Ectodermal cell (in vitro differentiated cells): ENCODE results near the gene VIPR2.

Source experiments
- H3K27ac ChIP-seq: 2 replicates; pipeline ENCODE4 v1.7.0; 2013; ENCODE audit warnings: mild to moderate bottlenecking, low read depth, low read length; ENCODE audit not compliant: insufficient read depth, poor library complexity, severe bottlenecking
- H3K27me3 ChIP-seq: 2 replicates; pipeline ENCODE4 v1.7.0; 2013; ENCODE audit warnings: mild to moderate bottlenecking, low read length; ENCODE audit not compliant: insufficient read depth, control insufficient read depth, poor library complexity, severe bottlenecking
- H3K36me3 ChIP-seq: one replicate; pipeline ENCODE4 v1.7.0; 2013; ENCODE audit warnings: low read length; ENCODE audit not compliant: control insufficient read depth, insufficient read depth
- H3K4me1 ChIP-seq: one replicate; pipeline ENCODE4 v1.7.0; 2013; ENCODE audit warnings: low read length; ENCODE audit not compliant: control insufficient read depth, insufficient read depth
- H3K4me3 ChIP-seq: 2 replicates; pipeline ENCODE4 v1.7.0; 2013; ENCODE audit warnings: low read depth, low read length, control low read depth; ENCODE audit not compliant: insufficient read depth
- H3K9me3 ChIP-seq: 2 replicates; pipeline ENCODE4 v1.7.0; 2013; ENCODE audit warnings: mild to moderate bottlenecking, low read length, moderate library complexity; ENCODE audit not compliant: control insufficient read depth
- WGBS, 2 experiments: methylation state at CpG; one replicate each; pipeline ENCODE4 v1.1.7; 2013; ENCODE audit warnings: missing lambda C conversion rate in 2 of 2; 5-methylcytosine and 5-hydroxymethylcytosine counted together

The VIPR2 gene

GRCh38 chr7:159019111-159019510 lies 125.6 kb downstream of the VIPR2 start:
- H3K4me3 ChIP-seq: no peak overlapping the region
- H3K9me3 ChIP-seq: no peaks in the 10 kb centered on the region
- H3K4me1 ChIP-seq: no peaks in the 10 kb centered on the region
- H3K27ac ChIP-seq: no peak overlapping the region
- no peaks in the 10 kb centered on the region for H3K36me3 ChIP-seq
- 89 to 91% methylated on average over 5 of the region's 5 CpGs for WGBS, 2 experiments
- no peaks in the 10 kb centered on the region for H3K27me3 ChIP-seq

GRCh38 chr7:159017741-159018140 lies 126.9 kb downstream of the VIPR2 start:
- Histone ChIP-seq H3K9me3 (no peaks in the 10 kb centered on the region), H3K27me3 (no peaks in the 10 kb centered on the region), H3K36me3 (no peaks in the 10 kb centered on the region), H3K27ac (no peak overlapping the region), H3K4me1 (no peaks in the 10 kb centered on the region), H3K4me3 (no peak overlapping the region)
- 83 to 93% methylated on average over 2 of the region's 3 CpGs for WGBS, 2 experiments

- Histone ChIP-seq H3K27ac (no peak overlapping the region), H3K9me3 (no peaks in the 10 kb centered on the region), H3K27me3 (no peaks in the 10 kb centered on the region), H3K4me3 (no peak overlapping the region), H3K4me1 (no peaks in the 10 kb centered on the region), H3K36me3 (no peaks in the 10 kb centered on the region)
- WGBS, 2 experiments: 93% methylated on average over 10 of the region's 10 CpGs
Measured at GRCh38 chr7:159017210-159017609, 127.5 kb downstream of the VIPR2 start.

GRCh38 chr7:159016591-159016990 lies 128.1 kb downstream of the VIPR2 start:
- Histone ChIP-seq H3K4me1 (peaks cover under 1% of the 10 kb centered on the region), H3K27me3 (no peaks in the 10 kb centered on the region), H3K36me3 (no peaks in the 10 kb centered on the region), H3K4me3 (no peak overlapping the region), H3K27ac (no peak overlapping the region), H3K9me3 (no peaks in the 10 kb centered on the region)
- 92% methylated on average over 19 of the region's 19 CpGs for WGBS, 2 experiments

- Histone ChIP-seq H3K27ac (no peak overlapping the region), H3K4me1 (peaks cover 7% of the 10 kb centered on the region), H3K36me3 (no peaks in the 10 kb centered on the region), H3K9me3 (no peaks in the 10 kb centered on the region), H3K4me3 (no peak overlapping the region), H3K27me3 (no peaks in the 10 kb centered on the region)
- WGBS, 2 experiments: 57 to 65% methylated on average over 24 of the region's 24 CpGs
Measured at GRCh38 chr7:159015454-159016410, 128.9 kb downstream of the VIPR2 start.

- WGBS, 2 experiments: 77 to 84% methylated on average over 6 of the region's 6 CpGs
Measured at GRCh38 chr7:159015081-159015453, 129.6 kb downstream of the VIPR2 start.

GRCh38 chr7:159014297-159015062 lies 130.2 kb downstream of the VIPR2 start:
- Histone ChIP-seq H3K4me1 (peaks cover 7% of the 10 kb centered on the region), H3K9me3 (no peaks in the 10 kb centered on the region), H3K27me3 (no peaks in the 10 kb centered on the region), H3K36me3 (no peaks in the 10 kb centered on the region), H3K4me3 (no peak overlapping the region), H3K27ac (no peak overlapping the region)
- WGBS, 2 experiments: 91 to 92% methylated on average over 20 of the region's 20 CpGs

More at GRCh38 chr7:159015081-159015453, 129.6 kb downstream of the VIPR2 start:
- Histone ChIP-seq H3K27ac (no peak overlapping the region), H3K4me1 (peaks cover 7% of the 10 kb centered on the region), H3K36me3 (no peaks in the 10 kb centered on the region), H3K4me3 (no peak overlapping the region), H3K9me3 (no peaks in the 10 kb centered on the region), H3K27me3 (no peaks in the 10 kb centered on the region)

- Histone ChIP-seq H3K4me3 (no peak overlapping the region), H3K9me3 (no peaks in the 10 kb centered on the region), H3K36me3 (no peaks in the 10 kb centered on the region), H3K27ac (no peak overlapping the region), H3K4me1 (peaks cover 7% of the 10 kb centered on the region), H3K27me3 (no peaks in the 10 kb centered on the region)
- 93% methylated on average over 9 of the region's 9 CpGs for WGBS, 2 experiments
Measured at GRCh38 chr7:159013825-159014289, 130.8 kb downstream of the VIPR2 start.

- H3K4me3 ChIP-seq: no peak overlapping the region
- H3K4me1 ChIP-seq: peaks cover 7% of the 10 kb centered on the region
- H3K36me3 ChIP-seq: no peaks in the 10 kb centered on the region
- no peaks in the 10 kb centered on the region for H3K27me3 ChIP-seq
- no peaks in the 10 kb centered on the region for H3K9me3 ChIP-seq
- 92 to 94% methylated on average over 18 of the region's 18 CpGs for WGBS, 2 experiments
- H3K27ac ChIP-seq: no peak overlapping the region
Measured at GRCh38 chr7:159013181-159013690, 131.4 kb downstream of the VIPR2 start.
